Esophagus squamous epithelium (tissue), 4 donors: ENCODE data around the gene EFCAB7.

Experiments used
- POLR2A ChIP-seq, 4 donors: fragments of 450-650 bp; IDR thresholded peaks; one replicate each; pipeline ENCODE4 v1.6.1; 2017; ENCODE audit warnings: antibody characterized with exemption in 4 of 4, mild to moderate bottlenecking in 4 of 4, moderate library complexity in 3 of 4
- TF ChIP-seq, protein P1 (sequence below), 6 experiments: fragments of 450-650 bp in 4 of 6; fragments of 200-600 bp in 2 of 6; sonication (generic) in 2 of 6; IDR thresholded peaks; one replicate each; pipeline ENCODE4 v1.5.1; 2016 to 2019; ENCODE audit warnings: antibody characterized with exemption in 6 of 6, mild to moderate bottlenecking in 4 of 6, moderate library complexity in 4 of 6

- TF ChIP-seq POLR2A (IDR thresholded peaks at IDR 0.05) = no peak
- TF ChIP-seq, protein P1, sequence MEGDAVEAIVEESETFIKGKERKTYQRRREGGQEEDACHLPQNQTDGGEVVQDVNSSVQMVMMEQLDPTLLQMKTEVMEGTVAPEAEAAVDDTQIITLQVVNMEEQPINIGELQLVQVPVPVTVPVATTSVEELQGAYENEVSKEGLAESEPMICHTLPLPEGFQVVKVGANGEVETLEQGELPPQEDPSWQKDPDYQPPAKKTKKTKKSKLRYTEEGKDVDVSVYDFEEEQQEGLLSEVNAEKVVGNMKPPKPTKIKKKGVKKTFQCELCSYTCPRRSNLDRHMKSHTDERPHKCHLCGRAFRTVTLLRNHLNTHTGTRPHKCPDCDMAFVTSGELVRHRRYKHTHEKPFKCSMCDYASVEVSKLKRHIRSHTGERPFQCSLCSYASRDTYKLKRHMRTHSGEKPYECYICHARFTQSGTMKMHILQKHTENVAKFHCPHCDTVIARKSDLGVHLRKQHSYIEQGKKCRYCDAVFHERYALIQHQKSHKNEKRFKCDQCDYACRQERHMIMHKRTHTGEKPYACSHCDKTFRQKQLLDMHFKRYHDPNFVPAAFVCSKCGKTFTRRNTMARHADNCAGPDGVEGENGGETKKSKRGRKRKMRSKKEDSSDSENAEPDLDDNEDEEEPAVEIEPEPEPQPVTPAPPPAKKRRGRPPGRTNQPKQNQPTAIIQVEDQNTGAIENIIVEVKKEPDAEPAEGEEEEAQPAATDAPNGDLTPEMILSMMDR (IDR thresholded peaks at IDR 0.05) = no peak
Measured at GRCh38 chr1:63547621-63548294, 24.4 kb downstream of the EFCAB7 start.
